Heart left ventricle (tissue), 16 donors: Measurements from ENCODE around the gene HOXB8. TPM values are rescaled to one million over a fixed set of nuclear protein-coding genes. Genes with fewer than 3 reads are reported as not detected.

ENCODE experiments used
- ATAC-seq, 4 donors: fragments of 200-7000 bp; cut with Tn5 transposase; one replicate each; pipeline ENCODE4 v1.9.1; 2020 to 2022; ENCODE audit warnings: moderate library complexity in 4 of 4, mild to moderate bottlenecking in 3 of 4, moderate number of reproducible peaks in 1 of 4
- DNase-seq, 5 donors: peaks; one replicate each; pipeline ENCODE4 v3.0.0-alpha.2; 2020
- H3K27ac ChIP-seq, 12 donors: fragments of 200-600 bp; sonication (generic) in 4 of 12; one replicate each; pipeline versions ENCODE4 v1.5.0 to v1.8.0; 2016 to 2022; ENCODE audit warnings: mild to moderate bottlenecking in 2 of 12
- H3K27me3 ChIP-seq, 9 donors: fragments of 200-600 bp; sonication (generic) in 2 of 9; one replicate each; pipeline versions ENCODE4 v1.5.1 to v1.8.0; 2016 to 2022; ENCODE audit warnings: mild to moderate bottlenecking in 3 of 9
- H3K36me3 ChIP-seq, 9 donors: fragments of 200-600 bp; sonication (generic) in 2 of 9; one replicate each; pipeline versions ENCODE4 v1.5.0 to v1.8.0; 2018 to 2022; ENCODE audit warnings: mild to moderate bottlenecking in 2 of 9
- H3K4me1 ChIP-seq, 12 donors: fragments of 200-600 bp; sonication (generic) in 4 of 12; one replicate each; pipeline versions ENCODE4 v1.5.0 to v1.8.0; 2016 to 2022; ENCODE audit warnings: mild to moderate bottlenecking in 3 of 12
- H3K4me3 ChIP-seq, 12 donors: fragments of 200-600 bp; sonication (generic) in 4 of 12; one replicate each; pipeline versions ENCODE4 v1.5.0 to v1.8.0; 2017 to 2022; ENCODE audit warnings: mild to moderate bottlenecking in 9 of 12, moderate library complexity in 4 of 12
- H3K9me3 ChIP-seq, 12 donors: fragments of 200-600 bp; sonication (generic) in 4 of 12; one replicate each; pipeline versions ENCODE4 v1.5.0 to v1.8.0; 2016 to 2022; ENCODE audit warnings: mild to moderate bottlenecking in 1 of 12
- POLR2A ChIP-seq, 2 donors: fragments of 450-650 bp; IDR thresholded peaks; one replicate each; pipeline ENCODE4 v1.6.1; 2017; ENCODE audit warnings: antibody characterized with exemption in 2 of 2, mild to moderate bottlenecking in 2 of 2, moderate library complexity in 2 of 2
- WGBS, 4 donors: extraction: QIAGEN DNeasy Blood & Tissue Kit in 2 of 4; methylation state at CpG; one replicate each; pipeline versions ENCODE4 v1.1.5 to v1.1.7; 2013 to 2018; 5-methylcytosine and 5-hydroxymethylcytosine counted together
- intact Hi-C, 10 donors: fragments of 100-400 bp; cut with DNase I; formaldehyde crosslinking; loops; one replicate each; pipeline versions ENCODE4 v1.11.1 to v1.14.2; 2022
- polyA plus RNA-seq, 2 donors: library from polyadenylated mRNA; stranded (reverse); fragments of 200-250 nt; gene quantifications; one replicate each; pipeline ENCODE4 v1.2.3, GENCODE V29; 2013
- total RNA-seq, 9 donors: library from RNA; depleted of rRNA in 2 of 9; stranded (reverse); fragments of >200 nt in 2 of 9; fragmentation: NEBNext Ultra II Directional in 3 of 9; extraction: Animal tissue kit (Norgen Biotek cat#: 25700) in 3 of 9; gene quantifications; one replicate each; pipeline versions ENCODE4 v1.1.0 to v1.2.4, GENCODE V29; 2016 to 2023
- TF ChIP-seq, protein P1 (sequence below), 12 donors: fragments of 200-600 bp; sonication (generic) in 4 of 12; IDR thresholded peaks; one replicate each; pipeline versions ENCODE4 v1.5.0 to v1.8.0; 2018 to 2022; ENCODE audit warnings: antibody characterized with exemption in 12 of 12, mild to moderate bottlenecking in 5 of 12
- donor health status: ischemic (EF 13 %, LVEDD 7.1; RV severe dilation, severe dysfunction).
- donor health status: healthy with polysubstance abuse.
- donor health status: DM: no; HTN: yes; CAD: no.
- donor health status: DM: no; HTN: no; CAD: no.
- donor health status: ischemic (EF 25% LVEDD 6.9; RV normal size, moderate dysfunction).
- donor health status: ischemic (EF 25% LVEDD 5.7; RV mildly dilated, moderate dysfunction).
- donor health status: healthy.
- donor health status: DM: yes; HTN: yes; CAD: no.
- donor health status: ischemic (EF 35%, LVEDD 5.7; RV mildly dilated, moderate dysfunction).
- donor health status: nonischemic (EF 11% LVEDD 7.7; RV severe dilation, severe dysfunction).
- donor health status: DM: yes; HTN: yes; CAD: no.
- donor health status: PGD.
- donor health status: ischemic (EF 29% LVEDD 5.4; RV normal size, mild dysfunction).
- donor health status: nonischemic (EF 23%, LVEDD 6.1; RV moderate dilation, normal function).

HOXB8 gene
- total and polyA plus RNA-seq, 11 donors = not detected

DNA sequence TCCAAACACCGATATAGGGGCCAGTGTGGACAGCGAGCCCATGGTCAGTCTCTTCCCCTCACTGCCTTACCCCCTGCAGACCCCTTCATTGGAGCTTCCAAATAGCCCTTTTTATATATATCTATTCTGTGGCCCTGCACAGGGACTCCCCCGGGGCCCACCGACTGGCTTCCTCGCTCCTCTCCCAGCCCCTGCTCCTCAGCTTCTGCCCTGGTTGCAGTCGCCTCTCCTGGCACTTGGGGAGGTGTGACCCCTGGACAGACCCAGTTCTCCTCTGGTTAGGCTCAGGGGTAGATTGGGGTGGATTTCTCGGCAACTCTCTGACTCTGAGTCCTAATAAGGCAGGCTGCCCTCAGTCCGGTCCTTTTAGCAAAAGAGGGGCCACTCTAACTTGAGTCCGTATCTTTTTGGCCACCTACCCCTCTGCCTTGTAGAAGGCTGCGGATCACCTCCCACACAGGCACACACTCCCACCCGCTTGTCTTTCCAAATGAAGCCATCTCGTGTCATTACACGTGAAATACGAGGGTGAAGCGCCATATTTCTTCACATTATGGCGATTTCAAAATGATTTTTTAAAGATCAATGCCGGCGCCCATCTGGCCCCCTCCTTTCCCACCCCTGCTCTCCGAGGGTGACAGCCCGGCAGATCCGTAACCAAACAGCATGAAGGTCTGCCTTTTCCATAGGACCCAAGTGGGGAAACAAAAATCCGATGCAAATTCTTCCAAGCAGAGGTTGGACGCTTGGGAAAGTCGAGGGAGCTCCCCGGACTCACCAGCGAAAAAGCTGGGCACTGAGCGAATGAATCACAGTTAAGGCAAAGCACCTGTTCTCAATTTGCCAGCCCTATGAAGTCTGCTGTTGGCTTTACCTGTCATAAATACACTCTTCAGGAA is 12.8 kb upstream of the HOXB8 start:
- Histone ChIP-seq H3K27me3 (peaks cover 83 to 100% (median 100%) of the 10 kb centered on the region in 9 donors), H3K36me3 (no peaks in the 10 kb centered on the region), H3K9me3 (no peaks in the 10 kb centered on the region), H3K4me1 (peaks cover 7 to 26% (median 21%) of the 10 kb centered on the region in 12 donors), H3K27ac (no peak overlapping the region), H3K4me3 (peak overlapping the region in 1 of 12 donors; percentile 5)
- TF ChIP-seq, protein P1, sequence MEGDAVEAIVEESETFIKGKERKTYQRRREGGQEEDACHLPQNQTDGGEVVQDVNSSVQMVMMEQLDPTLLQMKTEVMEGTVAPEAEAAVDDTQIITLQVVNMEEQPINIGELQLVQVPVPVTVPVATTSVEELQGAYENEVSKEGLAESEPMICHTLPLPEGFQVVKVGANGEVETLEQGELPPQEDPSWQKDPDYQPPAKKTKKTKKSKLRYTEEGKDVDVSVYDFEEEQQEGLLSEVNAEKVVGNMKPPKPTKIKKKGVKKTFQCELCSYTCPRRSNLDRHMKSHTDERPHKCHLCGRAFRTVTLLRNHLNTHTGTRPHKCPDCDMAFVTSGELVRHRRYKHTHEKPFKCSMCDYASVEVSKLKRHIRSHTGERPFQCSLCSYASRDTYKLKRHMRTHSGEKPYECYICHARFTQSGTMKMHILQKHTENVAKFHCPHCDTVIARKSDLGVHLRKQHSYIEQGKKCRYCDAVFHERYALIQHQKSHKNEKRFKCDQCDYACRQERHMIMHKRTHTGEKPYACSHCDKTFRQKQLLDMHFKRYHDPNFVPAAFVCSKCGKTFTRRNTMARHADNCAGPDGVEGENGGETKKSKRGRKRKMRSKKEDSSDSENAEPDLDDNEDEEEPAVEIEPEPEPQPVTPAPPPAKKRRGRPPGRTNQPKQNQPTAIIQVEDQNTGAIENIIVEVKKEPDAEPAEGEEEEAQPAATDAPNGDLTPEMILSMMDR (IDR thresholded peaks at IDR 0.05) = no peak
- no peak for TF ChIP-seq POLR2A (IDR thresholded peaks at IDR 0.05)
- intact Hi-C loops = loop anchor here in 1 of 10 donors (10.0 kb wide), 1 partner anchor 463 kb away; no protein-coding TSS in a partner anchor
- ATAC-seq (no peak), DNase-seq (no peak)
- WGBS, 4 donors = 12 to 17% (median 16%) methylated on average over 26 to 27 of the region's 27 CpGs

DNA sequence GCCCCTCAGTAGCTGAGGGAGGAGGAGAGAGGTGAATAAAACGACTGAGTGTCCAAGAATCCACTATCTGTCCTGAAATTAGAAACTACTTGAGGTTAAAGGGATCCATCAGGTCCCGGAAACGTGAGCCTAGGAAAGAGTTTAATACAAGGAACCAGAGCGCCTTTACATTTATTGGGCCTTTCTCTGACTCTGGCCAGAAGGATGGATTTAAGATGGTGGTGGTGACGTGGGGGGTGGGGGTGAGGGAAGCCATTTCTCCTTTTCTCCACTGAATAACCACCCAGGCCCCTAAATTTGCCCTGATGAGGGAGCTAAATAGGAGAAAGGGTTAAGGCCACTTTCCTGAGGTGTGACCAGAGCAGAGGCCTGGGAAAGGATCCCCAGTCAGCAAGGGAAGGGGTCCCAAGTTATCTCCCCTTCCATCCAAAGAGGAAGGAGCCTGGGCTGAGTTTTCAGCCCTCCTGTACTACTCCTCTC is 12.1 kb upstream of the HOXB8 start:
- Histone ChIP-seq H3K9me3 (no peaks in the 10 kb centered on the region), H3K4me3 (no peak overlapping the region), H3K27ac (no peak overlapping the region), H3K36me3 (no peaks in the 10 kb centered on the region), H3K27me3 (peaks cover 81 to 100% (median 100%) of the 10 kb centered on the region in 9 donors), H3K4me1 (peaks cover 7 to 26% (median 21%) of the 10 kb centered on the region in 12 donors)
- WGBS, 4 donors = 6 to 13% (median 10%) methylated on average over 5 of the region's 5 CpGs
- intact Hi-C loops = loop anchor here in 1 of 10 donors (10.0 kb wide), 1 partner anchor 462 kb away; no protein-coding TSS in a partner anchor
- TF ChIP-seq, protein P1 (IDR thresholded peaks at IDR 0.05) = no peak
- no peak for TF ChIP-seq POLR2A (IDR thresholded peaks at IDR 0.05)
- DNase-seq (no peak), ATAC-seq (no peak)

DNA sequence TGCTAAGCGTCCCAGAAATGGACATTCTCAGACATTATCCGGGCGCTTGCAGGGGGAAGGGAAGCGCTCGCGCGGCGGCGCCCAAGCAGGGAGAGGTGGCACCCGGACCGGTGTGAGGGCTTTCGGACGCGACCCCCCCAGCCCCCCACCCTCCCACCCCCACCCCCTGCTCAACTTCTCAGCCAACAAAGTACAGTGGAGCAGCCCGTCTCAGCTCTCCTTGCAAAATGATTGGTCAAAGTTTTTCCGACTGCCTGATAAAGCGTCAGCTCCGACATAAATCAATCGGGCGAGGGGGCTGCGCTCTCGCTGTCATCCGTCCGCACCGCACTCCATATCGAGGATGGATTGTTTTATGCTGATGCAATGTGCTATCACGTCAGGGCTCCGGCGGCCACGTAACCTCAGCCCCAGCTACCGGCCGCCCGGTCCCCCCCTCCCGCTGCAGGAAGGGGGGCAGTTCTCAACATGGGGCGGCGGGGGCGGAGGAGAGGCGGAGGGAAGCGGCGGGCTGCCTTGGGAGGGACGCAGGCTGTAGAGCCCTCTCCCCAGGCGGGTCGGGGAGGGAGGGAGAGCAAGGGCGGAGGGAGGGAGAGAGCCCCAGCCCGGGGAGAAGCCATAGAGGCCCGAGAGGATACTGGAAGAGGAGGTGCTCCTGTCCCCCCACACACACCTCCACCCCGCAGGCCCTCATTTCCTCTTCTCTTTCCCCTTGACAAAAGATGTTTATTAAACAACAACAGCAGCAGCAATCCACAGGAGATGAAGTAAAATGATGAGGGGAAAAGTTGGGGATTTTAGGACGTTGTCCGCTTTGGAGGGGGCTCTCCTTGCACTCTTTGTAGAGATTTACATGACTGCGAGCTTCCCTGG is 11.4 kb upstream of the HOXB8 start, which contains the start of gene HOXB9:
Gene HOXB9 (minus strand): TSS at position 114 of the 873 bp plus-strand sequence. CDS start 89 bp downstream, at position 25.
- Histone ChIP-seq H3K4me3 (peak within 1 kb of the TSS; percentile 1 to 47 (median 37)), H3K27ac (no peak within 1 kb of the TSS), H3K36me3 (no peaks in the 10 kb centered on the region), H3K9me3 (no peaks in the 10 kb centered on the region), H3K27me3 (peaks cover 85 to 100% (median 100%) of the 10 kb centered on the region in 9 donors), H3K4me1 (peaks cover 7 to 26% (median 21%) of the 10 kb centered on the region in 12 donors)
- no peak for ATAC-seq
- intact Hi-C loops = loop anchor here in 1 of 10 donors (10.0 kb wide), 1 partner anchor 462 kb away; no protein-coding TSS in a partner anchor
- TF ChIP-seq POLR2A (IDR thresholded peaks at IDR 0.05) = no peak
- TF ChIP-seq, protein P1 (IDR thresholded peaks at IDR 0.05) = no peak
- DNase-seq = no peak
- WGBS, 4 donors = 1 to 3% (median 2%) methylated on average over 35 to 50 of the region's 50 CpGs
